ENCODE results near the gene POLR1D.

POLR1D gene

DNA sequence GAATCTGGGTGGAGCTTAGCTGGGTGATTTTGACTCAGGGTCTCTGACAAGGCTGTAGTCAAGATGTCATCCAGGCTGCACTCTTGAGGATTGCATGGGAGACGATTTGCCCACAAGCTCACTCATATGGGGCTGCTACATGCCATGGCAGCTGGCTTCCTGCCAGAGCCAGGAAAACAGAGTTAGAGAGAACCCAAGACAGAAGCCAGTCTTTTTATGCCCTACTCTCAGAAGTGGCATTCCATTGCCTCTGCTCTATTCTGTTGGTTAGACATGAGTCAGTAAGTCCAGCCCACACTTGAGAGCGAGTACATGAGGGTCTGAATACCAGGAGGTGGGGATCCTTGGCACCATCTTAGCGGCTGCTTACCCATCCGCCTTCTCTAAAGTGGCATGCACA lies 9.5 kb downstream of the POLR1D start:
- H3K36me3 ChIP-seq (replicated peaks): no peaks in the 10 kb centered on the region
- in situ Hi-C loops (cut with HindIII; ENCODE audit: low pct_ligation_motif_present, low sequenced_read_pairs): no loop called here

DNA sequence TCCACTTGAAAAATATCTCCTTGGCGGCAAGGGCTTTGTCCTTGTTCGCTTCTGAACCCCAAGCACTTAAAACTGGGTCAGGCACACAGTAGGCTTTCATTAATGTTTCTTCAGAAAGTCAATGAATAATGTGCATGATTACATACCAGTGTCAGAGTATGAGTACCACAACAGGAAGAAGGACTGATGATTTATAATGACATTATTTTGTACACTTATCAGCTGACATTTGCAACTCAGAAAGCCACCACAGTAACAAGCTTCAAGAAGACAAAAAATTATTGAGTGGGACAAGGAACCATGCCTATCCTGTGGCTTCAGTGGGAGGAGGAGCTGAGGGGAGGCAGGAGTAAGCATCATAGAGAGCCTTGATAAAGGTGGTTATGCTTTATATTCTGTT lies 10.0 kb downstream of the POLR1D start:
- TF ChIP-seq CTCF (IDR thresholded peaks at IDR 0.05; ENCODE audit: low read depth, low read length, missing control alignments): no peak
- Histone ChIP-seq H3K27me3 (replicated peaks) (no peaks in the 10 kb centered on the region), H3K27ac (no peak overlapping the region), H3K36me3 (replicated peaks) (no peaks in the 10 kb centered on the region), H3K4me3 (ENCODE audit: low read depth, low read length) (no peak overlapping the region)
- no peak for DNase-seq
- in situ Hi-C loops (cut with HindIII; ENCODE audit: low pct_ligation_motif_present, low sequenced_read_pairs): no loop called here

More for the DNA sequence above, 9.5 kb downstream of the POLR1D start:
- no peak overlapping the region for H3K27ac ChIP-seq
- H3K4me3 ChIP-seq (ENCODE audit: low read depth, low read length): no peak overlapping the region
- DNase-seq: no peak
- H3K27me3 ChIP-seq (replicated peaks): no peaks in the 10 kb centered on the region
- no peak for TF ChIP-seq CTCF (IDR thresholded peaks at IDR 0.05; ENCODE audit: low read depth, low read length, missing control alignments)

DNA sequence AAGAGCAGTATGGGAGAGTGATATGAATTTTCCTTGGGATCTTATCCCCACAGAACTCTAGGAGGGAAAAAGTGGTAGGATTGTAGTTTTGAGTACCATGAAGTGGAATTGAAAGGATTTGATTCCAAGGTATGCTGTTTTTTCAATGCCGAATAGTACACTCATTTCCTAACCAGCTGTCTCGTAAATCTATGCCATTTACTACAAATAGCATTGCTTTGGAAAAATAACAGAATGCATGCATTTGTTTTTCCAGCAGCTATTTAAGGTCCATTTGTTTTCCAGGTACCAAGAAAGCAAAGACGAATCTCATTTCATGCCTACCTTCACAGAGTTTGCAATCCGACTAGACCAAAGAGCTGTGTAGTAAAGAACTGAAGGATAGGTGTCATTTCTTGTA lies 10.5 kb downstream of the POLR1D start:
- no peak for DNase-seq
- Histone ChIP-seq H3K27me3 (replicated peaks) (no peaks in the 10 kb centered on the region), H3K27ac (no peak overlapping the region), H3K4me3 (ENCODE audit: low read depth, low read length) (no peak overlapping the region), H3K36me3 (replicated peaks) (no peaks in the 10 kb centered on the region)
- in situ Hi-C loops (cut with HindIII; ENCODE audit: low pct_ligation_motif_present, low sequenced_read_pairs): no loop called here
- no peak for TF ChIP-seq CTCF (IDR thresholded peaks at IDR 0.05; ENCODE audit: low read depth, low read length, missing control alignments)

DNA sequence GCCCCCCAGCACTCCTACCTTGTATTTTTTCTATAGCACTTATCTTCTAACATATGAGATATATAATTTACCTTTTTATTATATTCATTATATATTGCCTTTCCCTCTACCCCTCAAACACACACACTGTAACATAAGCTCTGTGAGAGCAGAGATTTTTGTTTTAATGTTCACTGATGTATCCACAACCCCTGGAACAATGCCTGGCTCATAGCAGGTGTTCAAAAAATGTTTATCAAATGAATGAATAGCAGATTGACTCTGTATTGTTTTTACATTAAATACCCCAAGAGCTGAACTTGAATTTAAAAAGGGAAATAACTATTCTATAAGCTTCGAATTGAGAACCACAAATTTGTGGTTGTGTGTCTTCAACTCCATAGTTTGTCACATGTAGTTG lies 11.0 kb downstream of the POLR1D start:
- Histone ChIP-seq H3K27me3 (replicated peaks) (no peaks in the 10 kb centered on the region), H3K27ac (no peak overlapping the region), H3K36me3 (replicated peaks) (no peaks in the 10 kb centered on the region), H3K4me3 (ENCODE audit: low read depth, low read length) (no peak overlapping the region)
- TF ChIP-seq CTCF (IDR thresholded peaks at IDR 0.05; ENCODE audit: low read depth, low read length, missing control alignments): no peak
- in situ Hi-C loops (cut with HindIII; ENCODE audit: low pct_ligation_motif_present, low sequenced_read_pairs): no loop called here
- DNase-seq: no peak

DNA sequence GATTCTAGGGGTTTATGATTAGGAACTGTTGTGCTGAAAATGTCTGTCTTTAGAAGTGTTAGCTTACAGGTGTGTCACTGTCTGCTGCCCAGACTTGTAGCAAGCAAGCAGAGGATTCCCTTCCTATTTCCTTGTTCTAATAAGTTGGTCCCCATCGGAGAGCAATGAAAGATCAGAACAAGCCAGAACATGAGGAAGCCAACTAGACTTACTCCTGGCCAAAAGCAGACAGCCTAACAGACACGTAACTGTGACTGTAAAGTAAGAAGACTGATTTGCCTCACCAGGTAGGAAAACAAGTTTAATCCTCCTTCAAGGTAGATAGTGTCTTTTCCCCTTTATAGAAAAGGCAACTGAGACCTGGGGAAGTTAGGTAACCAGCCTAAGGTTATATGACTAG lies 12.5 kb downstream of the POLR1D start:
- no peaks in the 10 kb centered on the region for H3K36me3 ChIP-seq (replicated peaks)
- in situ Hi-C loops (cut with HindIII; ENCODE audit: low pct_ligation_motif_present, low sequenced_read_pairs): no loop called here
- no peak overlapping the region for H3K27ac ChIP-seq
- H3K27me3 ChIP-seq (replicated peaks): no peaks in the 10 kb centered on the region
- H3K4me3 ChIP-seq (ENCODE audit: low read depth, low read length): no peak overlapping the region
- no peak for TF ChIP-seq CTCF (IDR thresholded peaks at IDR 0.05; ENCODE audit: low read depth, low read length, missing control alignments)
- DNase-seq: no peak

GRCh38 chr13:27634791-27635190 lies 13.1 kb downstream of the POLR1D start:
- Histone ChIP-seq H3K4me3 (ENCODE audit: low read depth, low read length) (no peak overlapping the region), H3K27me3 (replicated peaks) (no peaks in the 10 kb centered on the region), H3K27ac (no peak overlapping the region), H3K36me3 (replicated peaks) (no peaks in the 10 kb centered on the region)
- DNase-seq: no peak
- TF ChIP-seq CTCF (IDR thresholded peaks at IDR 0.05; ENCODE audit: low read depth, low read length, missing control alignments): no peak
- in situ Hi-C loops (cut with HindIII; ENCODE audit: low pct_ligation_motif_present, low sequenced_read_pairs): no loop called here
